Transverse colon (tissue), 4 donors: ENCODE data around the gene ZNF385B. TPM values are rescaled to one million over a fixed set of nuclear protein-coding genes. Genes with fewer than 3 reads are reported as not detected.

Experiments
- DNase-seq: peaks from one replicate; pipeline ENCODE4 v3.0.0-alpha.2; 2019
- H3K27ac ChIP-seq, 4 donors: fragments of 200-600 bp; sonication (generic); 2 replicates each; pipeline ENCODE4 v1.5.1; 2016 to 2018; ENCODE audit warnings: inconsistent platforms in 4 of 4
- H3K27me3 ChIP-seq: fragments of 200-600 bp; sonication (generic); 2 replicates; pipeline ENCODE4 v1.5.1; 2017; ENCODE audit warnings: inconsistent platforms
- H3K36me3 ChIP-seq, 4 donors: fragments of 200-600 bp; sonication (generic); 2 replicates each; pipeline ENCODE4 v1.5.1; 2017 to 2019; ENCODE audit warnings: inconsistent platforms in 4 of 4
- H3K4me1 ChIP-seq, 4 donors: fragments of 200-600 bp; sonication (generic); 2 replicates each; pipeline ENCODE4 v1.5.1; 2017 to 2020; ENCODE audit warnings: inconsistent platforms in 4 of 4
- H3K4me3 ChIP-seq, 4 donors: fragments of 200-600 bp; sonication (generic); 1 replicate in 1 of 4; 2 replicates in 3 of 4; pipeline versions ENCODE4 v1.5.1 to v1.6.1; 2017 to 2019; ENCODE audit warnings: inconsistent platforms in 4 of 4
- H3K9me3 ChIP-seq, 2 donors: fragments of 200-600 bp; sonication (generic); 2 replicates each; pipeline ENCODE4 v1.5.1; 2017 to 2019; ENCODE audit warnings: inconsistent platforms in 2 of 2
- EP300 ChIP-seq: sonication (generic); formaldehyde crosslinking; IDR thresholded peaks from one replicate; pipeline ENCODE4 v1.6.1; 2017; ENCODE audit warnings: antibody characterized with exemption, low read depth
- POLR2A ChIP-seq: fragments of 450-650 bp; IDR thresholded peaks from one replicate; pipeline ENCODE4 v1.6.1; 2016; ENCODE audit warnings: antibody characterized with exemption, mild to moderate bottlenecking, moderate library complexity
- POLR2AphosphoS5 ChIP-seq, 3 donors: sonication (generic); formaldehyde crosslinking; IDR thresholded peaks; one replicate each; pipeline ENCODE4 v1.6.1; 2016; ENCODE audit warnings: antibody characterized with exemption in 3 of 3
- WGBS, 2 donors: methylation state at CpG; one replicate each; pipeline ENCODE4 v1.1.5; 2018; ENCODE audit warnings: low coverage in 1 of 2; 5-methylcytosine and 5-hydroxymethylcytosine counted together
- in situ Hi-C, 4 donors: fragments of 200-750 bp; cut with MboI; loops; one replicate each; pipeline versions ENCODE4 v1.15.0 to v1.15.1; 2017; ENCODE audit warnings: low sequenced_read_pairs in 3 of 4, low pct_ligation_motif_present in 1 of 4, low pct_unique_long_range_greater_than_20kb in 1 of 4
- intact Hi-C: fragments of 100-400 bp; cut with DNase I; formaldehyde crosslinking; loops from one replicate; pipeline ENCODE4 v1.15.1; 2023; ENCODE audit warnings: low total_unique reads
- total RNA-seq, 4 donors: library from RNA; depleted of rRNA; stranded (reverse); fragments of >200 nt; gene quantifications; one replicate each; pipeline ENCODE4 v1.1.0, GENCODE V29; 2016
- TF ChIP-seq, protein P1 (sequence below), 5 experiments: fragments of 200-600 bp in 3 of 5; fragments of 450-650 bp in 2 of 5; sonication (generic) in 3 of 5; IDR thresholded peaks; 1 replicate in 2 of 5; 2 replicates in 3 of 5; pipeline ENCODE4 v1.5.1; 2016 to 2017; ENCODE audit warnings: antibody characterized with exemption in 5 of 5, inconsistent platforms in 3 of 5, mild to moderate bottlenecking in 2 of 5, moderate library complexity in 1 of 5

Gene ZNF385B
- total RNA-seq, 4 donors from 2014 or later: 1.2 to 6.0 (median 2.4) TPM

GRCh38 chr2:179581605-179582004 is 279.8 kb downstream of the ZNF385B start:
- WGBS, 2 donors: 95% methylated on average over 1 of the region's 1 CpG; no CpG with 5 or more reads in 1 of the 2 donors

GRCh38 chr2:179580378-179581146 is 280.9 kb downstream of the ZNF385B start:
- TF ChIP-seq POLR2AphosphoS5 (IDR thresholded peaks at IDR 0.05) (no peak), POLR2A (no peak), EP300 (no peak)
- TF ChIP-seq, protein P1, sequence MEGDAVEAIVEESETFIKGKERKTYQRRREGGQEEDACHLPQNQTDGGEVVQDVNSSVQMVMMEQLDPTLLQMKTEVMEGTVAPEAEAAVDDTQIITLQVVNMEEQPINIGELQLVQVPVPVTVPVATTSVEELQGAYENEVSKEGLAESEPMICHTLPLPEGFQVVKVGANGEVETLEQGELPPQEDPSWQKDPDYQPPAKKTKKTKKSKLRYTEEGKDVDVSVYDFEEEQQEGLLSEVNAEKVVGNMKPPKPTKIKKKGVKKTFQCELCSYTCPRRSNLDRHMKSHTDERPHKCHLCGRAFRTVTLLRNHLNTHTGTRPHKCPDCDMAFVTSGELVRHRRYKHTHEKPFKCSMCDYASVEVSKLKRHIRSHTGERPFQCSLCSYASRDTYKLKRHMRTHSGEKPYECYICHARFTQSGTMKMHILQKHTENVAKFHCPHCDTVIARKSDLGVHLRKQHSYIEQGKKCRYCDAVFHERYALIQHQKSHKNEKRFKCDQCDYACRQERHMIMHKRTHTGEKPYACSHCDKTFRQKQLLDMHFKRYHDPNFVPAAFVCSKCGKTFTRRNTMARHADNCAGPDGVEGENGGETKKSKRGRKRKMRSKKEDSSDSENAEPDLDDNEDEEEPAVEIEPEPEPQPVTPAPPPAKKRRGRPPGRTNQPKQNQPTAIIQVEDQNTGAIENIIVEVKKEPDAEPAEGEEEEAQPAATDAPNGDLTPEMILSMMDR (IDR thresholded peaks at IDR 0.05): no peak
- Histone ChIP-seq H3K36me3 (no peaks in the 10 kb centered on the region), H3K27ac (no peak overlapping the region), H3K27me3 (no peaks in the 10 kb centered on the region), H3K9me3 (no peaks in the 10 kb centered on the region), H3K4me1 (peaks cover 0 to 14% (median 10%) of the 10 kb centered on the region in 4 donors), H3K4me3 (no peak overlapping the region)
- 24 to 43% methylated on average over 2 to 4 of the region's 4 CpGs for WGBS, 2 donors
- no peak for DNase-seq
- in situ Hi-C loops: no loop called here
- intact Hi-C loops: no loop called here

More at GRCh38 chr2:179581605-179582004, 279.8 kb downstream of the ZNF385B start:
- H3K27ac ChIP-seq: no peak overlapping the region
- intact Hi-C loops (no loop called here), in situ Hi-C loops (no loop called here)
- H3K27me3 ChIP-seq: no peaks in the 10 kb centered on the region
- no peaks in the 10 kb centered on the region for H3K9me3 ChIP-seq
- no peaks in the 10 kb centered on the region for H3K36me3 ChIP-seq
- no peak overlapping the region for H3K4me3 ChIP-seq
- peaks cover 0 to 14% (median 10%) of the 10 kb centered on the region in 4 donors for H3K4me1 ChIP-seq
- TF ChIP-seq EP300 (no peak), POLR2AphosphoS5 (IDR thresholded peaks at IDR 0.05) (no peak), POLR2A (no peak)
- TF ChIP-seq, protein P1 (IDR thresholded peaks at IDR 0.05): no peak
- no peak for DNase-seq

DNA sequence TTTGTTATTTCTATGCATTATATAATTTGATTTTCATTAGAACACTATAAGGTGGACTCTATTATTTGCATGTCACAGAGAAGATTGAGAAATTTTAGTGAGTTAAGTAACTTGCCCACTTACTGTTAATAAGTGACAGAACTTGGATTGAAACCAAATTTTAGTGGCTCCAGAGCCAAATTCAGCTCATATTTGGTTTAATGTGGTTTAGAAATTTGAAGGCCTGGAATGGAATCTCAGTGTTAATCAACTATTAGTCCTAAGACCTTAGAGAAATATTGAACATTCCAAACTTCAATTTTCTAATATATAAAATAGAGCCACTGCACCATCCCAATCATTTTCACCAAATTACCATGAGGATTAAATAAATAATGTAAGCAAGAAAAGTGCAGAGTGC is 281.6 kb downstream of the ZNF385B start:
- no peaks in the 10 kb centered on the region for H3K36me3 ChIP-seq
- H3K4me1 ChIP-seq: peaks cover 0 to 14% (median 10%) of the 10 kb centered on the region in 4 donors
- in situ Hi-C loops (no loop called here), intact Hi-C loops (no loop called here)
- no peak overlapping the region for H3K4me3 ChIP-seq
- no peak overlapping the region for H3K27ac ChIP-seq
- H3K27me3 ChIP-seq: no peaks in the 10 kb centered on the region
- H3K9me3 ChIP-seq: no peaks in the 10 kb centered on the region
- DNase-seq: no peak
- TF ChIP-seq POLR2A: no peak

GRCh38 chr2:179578171-179578916 is 283.1 kb downstream of the ZNF385B start:
- Histone ChIP-seq H3K4me1 (peaks cover 0 to 26% (median 13%) of the 10 kb centered on the region in 4 donors), H3K9me3 (no peaks in the 10 kb centered on the region), H3K4me3 (no peak overlapping the region), H3K27me3 (no peaks in the 10 kb centered on the region), H3K27ac (no peak overlapping the region), H3K36me3 (no peaks in the 10 kb centered on the region)
- intact Hi-C loops (no loop called here), in situ Hi-C loops (no loop called here)
- DNase-seq: no peak
- 40 to 42% methylated on average over 2 of the region's 2 CpGs for WGBS, 2 donors
- TF ChIP-seq, protein P1 (IDR thresholded peaks at IDR 0.05): no peak
- TF ChIP-seq POLR2AphosphoS5 (IDR thresholded peaks at IDR 0.05) (no peak), POLR2A (no peak), EP300 (no peak)
